HG03025 (cell line): Measurements from ENCODE around the gene SORCS3.

Source experiments
- ATAC-seq: cut with Tn5 transposase; IDR thresholded peaks from one replicate; pipeline ENCODE4 v1.9.1; 2021; ENCODE audit warnings: mild to moderate bottlenecking, moderate library complexity; ENCODE audit not compliant: unreplicated experiment, low FRiP score

The SORCS3 gene

DNA sequence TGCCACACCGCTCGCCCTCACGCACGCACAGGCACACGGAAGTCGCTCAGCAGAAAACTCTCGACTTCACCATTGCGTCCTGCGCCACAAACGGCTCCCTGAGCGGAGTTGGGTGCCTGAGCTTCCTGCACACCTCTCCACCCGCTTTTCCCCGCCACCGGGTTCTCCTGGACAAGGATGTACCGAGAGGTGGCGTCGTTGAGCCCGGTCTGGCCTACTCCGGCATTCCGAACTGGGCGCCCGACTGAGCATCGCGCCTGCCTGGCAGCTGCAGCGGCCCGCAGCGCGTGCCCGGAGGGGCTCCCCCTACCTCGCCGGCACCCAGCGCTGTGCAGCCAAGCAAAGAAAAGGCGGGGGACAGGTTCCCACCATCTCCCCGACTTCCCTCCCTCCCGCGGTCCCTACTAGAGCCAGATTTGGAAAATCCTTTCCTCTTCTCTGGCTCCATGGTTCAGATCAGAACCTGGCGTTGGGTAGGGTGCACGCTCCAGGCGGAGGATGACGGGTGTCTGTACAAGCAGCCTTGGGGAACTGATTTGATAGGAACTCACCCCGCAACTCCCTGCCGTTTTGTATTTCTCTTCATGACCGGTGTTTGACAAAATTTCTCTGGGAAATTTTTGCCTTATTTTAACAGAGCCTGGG is 1.7 kb downstream of the SORCS3 start:
- ATAC-seq = no peak

DNA sequence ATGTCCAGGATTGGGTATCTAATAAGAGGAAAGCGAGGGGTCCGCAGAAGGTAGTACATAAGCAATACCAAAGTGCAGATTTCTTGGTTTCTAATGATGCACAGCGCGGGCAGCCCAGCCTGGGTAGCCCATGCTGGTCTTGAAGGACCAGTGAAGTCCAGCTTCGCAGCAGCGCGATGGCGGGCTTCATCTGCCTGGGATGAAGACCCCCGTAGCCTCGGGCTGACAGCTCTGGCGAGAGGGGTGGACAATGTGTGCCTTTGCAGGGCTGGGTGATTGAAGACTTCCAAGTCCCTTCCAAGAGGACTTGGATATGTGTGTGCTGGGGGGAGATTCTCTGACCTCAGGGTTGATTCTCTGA is 2.2 kb downstream of the SORCS3 start:
- no peak for ATAC-seq

DNA sequence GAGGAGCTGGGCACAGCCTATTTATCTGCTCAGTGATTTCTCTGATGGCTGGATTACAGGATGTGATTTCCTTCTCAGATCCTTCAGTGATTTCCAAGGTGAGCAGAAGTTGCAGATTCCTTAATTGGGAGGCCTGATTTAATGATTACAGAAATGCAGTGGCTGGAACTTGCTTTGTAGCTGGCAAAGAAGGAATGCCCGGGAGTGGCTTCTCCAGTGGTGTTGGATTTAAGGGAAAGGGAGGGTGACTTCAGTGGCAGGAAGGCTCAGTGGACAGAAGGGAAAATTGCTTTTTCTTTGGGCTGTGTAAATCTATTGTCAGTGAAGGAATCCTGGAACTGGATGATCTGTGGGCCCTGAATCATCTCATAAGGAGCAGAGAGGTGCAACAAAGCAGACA is 5.1 kb downstream of the SORCS3 start:
- ATAC-seq = no peak

DNA sequence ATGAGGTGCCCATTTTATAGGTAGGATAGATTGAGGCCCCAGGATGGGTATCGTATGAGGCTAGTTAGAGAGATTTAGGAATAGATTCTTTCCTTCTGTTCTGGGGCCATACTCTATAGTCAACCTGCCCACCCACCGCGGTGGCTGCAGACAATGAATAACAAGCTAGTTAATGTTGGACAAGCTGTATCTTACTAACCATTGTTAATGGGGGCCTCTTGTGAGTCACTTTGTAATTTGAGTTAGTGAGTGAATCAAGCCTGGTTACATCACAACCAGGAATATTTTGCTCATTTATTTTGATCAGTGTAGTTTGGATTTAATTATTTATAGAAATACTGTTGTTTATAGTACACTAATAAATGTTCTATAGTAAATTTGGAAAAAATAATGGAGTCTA is 7.3 kb downstream of the SORCS3 start:
- ATAC-seq = no peak

DNA sequence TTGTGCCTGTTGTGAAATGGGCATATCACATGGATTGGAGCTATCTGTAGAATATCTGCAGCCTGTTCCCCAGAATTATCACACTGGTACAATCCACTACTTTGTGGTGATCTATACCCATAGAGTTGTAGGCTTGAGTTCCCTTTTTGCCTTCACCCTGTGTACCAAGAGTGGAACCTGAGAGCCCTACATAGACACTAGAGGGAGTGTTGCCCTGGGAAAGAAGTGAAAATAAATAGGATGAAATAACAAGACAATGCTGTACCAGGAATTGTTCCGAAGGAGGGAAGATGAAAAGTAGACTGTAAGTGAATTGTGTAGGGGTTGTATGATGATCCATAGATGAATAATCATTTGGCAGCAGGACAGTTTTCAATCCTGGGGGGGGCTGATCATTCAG is 9.0 kb downstream of the SORCS3 start:
- no peak for ATAC-seq

DNA sequence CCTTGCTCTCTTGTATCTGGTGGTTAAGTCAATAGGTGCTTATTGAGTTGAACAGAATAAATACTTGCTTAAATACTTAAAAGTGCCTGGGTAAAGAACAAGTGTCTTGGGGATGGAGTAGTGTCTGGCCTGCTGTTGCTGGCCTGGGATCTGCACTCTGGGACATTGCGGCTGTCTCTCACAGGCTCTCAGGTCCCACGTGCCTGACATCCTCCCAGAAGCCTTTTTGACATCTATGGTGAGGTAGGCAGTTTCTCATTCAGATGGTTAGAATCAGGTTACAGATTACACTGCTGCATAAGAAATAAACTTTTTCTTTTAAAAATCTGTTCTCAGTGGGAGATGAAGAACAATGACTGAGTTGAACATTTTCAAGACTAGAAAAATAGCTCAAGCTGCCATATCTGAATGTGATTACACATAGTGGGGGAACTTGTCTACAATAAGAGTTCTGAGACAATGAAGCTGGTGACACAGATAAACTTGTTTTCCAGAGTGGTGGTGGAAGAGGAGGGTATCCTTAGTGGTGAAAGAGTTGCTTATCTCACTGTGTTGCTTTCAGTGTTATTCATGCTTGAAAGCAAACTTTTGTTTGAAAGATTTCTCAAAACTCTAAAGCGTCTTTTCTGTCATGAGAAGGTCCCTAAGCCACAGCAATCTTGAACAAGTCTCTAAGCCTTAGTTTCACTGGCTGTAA is 9.7 kb downstream of the SORCS3 start:
- no peak for ATAC-seq

DNA sequence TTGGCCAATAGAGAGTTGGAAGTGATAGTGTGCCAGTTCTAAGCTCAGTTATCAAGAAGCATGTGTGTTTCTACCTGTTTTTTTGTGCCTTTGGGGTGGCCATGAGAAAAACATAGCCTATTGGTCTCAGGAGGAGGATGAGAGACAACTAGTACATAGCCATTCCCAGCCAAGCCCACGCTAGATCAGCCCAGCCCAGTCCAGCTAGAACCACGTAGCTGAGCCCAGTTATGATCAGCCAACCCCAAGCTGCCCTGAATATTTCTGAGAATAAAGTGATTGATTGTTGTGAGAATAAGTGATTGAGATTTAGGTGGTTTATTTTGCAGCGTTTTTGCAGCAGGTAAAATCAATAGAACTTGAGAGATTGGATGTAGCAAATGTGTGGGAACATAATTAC is 15.9 kb downstream of the SORCS3 start:
- ATAC-seq = no peak

DNA sequence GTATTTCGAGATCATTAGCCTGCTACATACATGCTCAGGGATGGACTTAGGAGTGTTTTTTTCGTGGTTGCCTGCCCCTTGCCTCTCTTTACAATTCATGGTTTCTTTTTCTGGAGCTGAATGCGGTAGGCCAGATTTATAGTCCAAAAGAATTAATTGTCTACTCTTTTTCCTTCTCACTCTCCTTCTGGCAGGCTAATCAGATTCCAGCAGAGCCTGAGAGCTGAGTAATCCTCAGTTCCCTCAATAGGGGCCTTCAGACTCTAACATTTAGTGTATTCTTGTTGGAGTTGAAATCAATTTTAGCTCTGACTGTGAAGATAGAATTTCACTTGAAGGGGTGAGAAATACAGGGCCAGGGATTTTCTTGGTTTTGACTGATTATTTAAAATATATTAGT is 16.4 kb downstream of the SORCS3 start:
- ATAC-seq = no peak

DNA sequence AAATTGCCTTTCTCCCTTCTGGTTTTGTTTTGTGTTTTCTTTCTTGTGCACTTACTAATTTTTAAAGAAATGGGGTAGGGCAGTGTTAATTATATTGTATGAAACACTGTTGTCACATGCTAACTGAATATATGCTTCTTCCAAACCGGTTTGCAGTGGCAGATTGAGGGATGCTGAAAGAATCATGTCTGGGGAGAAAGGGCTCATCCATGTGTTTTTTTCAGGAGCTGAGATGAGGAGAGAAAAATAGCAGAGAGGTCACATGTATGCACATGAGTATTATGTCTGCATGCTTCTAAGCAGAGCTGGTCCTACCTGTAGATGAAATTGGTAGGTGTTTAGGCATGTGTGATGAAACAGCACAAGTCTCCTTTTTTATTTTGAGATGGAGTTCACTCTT is 17.0 kb downstream of the SORCS3 start:
- ATAC-seq = no peak

DNA sequence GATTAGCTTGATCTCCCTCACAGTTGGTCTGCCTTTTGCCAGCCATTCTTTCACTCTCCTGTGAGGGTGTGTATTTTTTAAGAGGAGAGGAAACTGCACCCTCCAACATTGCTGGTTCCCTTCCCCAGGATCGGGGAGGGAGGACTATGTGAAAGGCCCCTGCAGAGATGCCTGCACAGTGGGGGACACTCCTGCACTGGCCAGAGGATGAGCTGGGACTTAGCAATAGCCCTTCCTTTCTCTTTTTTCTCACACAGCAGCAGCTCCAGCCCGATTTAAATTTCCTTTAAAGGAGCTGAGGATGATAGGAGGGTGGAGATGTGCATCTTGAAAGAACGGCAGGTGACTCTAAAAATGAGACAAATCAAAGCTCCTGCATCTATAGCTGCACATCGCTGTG is 18.7 kb downstream of the SORCS3 start:
- no peak for ATAC-seq

DNA sequence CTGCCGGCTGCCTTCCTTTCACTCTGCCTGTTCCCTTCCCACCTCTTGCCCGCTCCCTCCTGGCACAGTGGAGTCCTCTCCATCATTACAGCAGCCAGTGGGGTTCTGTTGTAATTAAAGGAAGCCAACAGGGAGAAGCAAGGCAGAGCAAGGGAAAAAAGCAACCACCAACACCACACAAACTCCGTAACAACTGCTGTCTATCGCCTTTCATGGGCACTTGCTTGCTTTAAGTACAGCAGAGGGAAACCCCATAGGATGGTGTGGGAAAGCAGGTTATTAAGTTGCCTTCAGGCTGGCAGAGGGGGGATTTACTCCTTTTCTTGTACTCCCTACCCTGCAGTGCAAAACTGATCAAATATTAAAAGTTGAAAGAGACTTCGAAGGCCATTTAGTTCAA is 22.0 kb downstream of the SORCS3 start:
- no peak for ATAC-seq

DNA sequence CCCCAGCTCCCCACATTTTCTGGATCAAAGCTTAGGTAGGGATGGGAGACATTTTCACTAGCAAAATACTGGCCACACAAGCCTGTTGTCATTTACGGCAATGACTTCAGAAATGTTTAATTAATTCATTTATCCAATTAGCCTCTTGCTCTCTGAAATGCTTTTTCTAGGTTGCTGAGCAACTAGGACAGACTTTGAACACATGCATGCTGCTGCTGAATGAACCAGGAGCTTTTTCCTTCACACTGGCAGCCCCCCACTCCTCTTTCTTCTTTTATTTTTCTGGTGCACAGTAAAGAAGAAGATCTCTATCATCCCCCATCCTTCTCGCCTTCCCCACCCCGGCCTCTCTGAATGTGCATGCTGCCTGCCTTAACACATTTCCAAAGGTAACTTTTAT is 22.5 kb downstream of the SORCS3 start:
- no peak for ATAC-seq

DNA sequence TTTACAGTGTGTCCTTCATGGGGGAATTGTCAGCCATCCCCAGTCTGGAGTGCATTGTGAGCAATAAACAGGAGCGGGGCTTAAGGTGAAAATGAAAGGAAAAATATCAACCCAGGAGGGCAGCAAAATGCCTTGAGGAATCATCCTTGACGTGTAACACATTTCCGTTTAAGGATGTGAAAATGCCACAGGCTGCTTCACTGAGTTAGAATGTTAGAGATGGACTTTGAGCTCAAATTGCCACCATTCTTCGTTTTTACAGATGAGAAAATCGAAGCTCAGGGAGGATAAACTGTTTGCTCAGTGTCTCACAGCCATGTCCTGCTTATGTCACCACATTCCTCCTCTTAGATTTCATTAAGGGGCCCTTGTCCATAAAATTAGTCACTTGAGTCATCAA is 23.1 kb downstream of the SORCS3 start:
- no peak for ATAC-seq

DNA sequence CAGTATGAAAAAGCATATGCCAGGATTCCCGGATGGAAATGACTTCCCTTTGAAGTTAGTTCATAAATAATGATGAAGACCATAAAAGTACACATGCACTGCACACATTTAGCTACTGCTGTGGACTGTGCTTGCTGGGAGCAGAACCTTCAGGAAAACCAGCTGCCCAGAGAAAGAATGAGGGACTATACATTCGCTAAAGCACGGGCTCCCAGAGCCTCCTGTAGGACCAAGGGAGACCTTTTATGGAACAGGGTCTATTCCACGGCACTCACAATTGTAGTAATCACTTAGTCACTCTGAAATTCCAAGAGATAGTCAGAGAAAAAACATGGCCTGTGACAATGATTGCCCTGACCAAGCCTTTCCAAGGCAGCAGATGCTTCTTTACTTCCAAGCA is 24.1 kb downstream of the SORCS3 start:
- no peak for ATAC-seq

DNA sequence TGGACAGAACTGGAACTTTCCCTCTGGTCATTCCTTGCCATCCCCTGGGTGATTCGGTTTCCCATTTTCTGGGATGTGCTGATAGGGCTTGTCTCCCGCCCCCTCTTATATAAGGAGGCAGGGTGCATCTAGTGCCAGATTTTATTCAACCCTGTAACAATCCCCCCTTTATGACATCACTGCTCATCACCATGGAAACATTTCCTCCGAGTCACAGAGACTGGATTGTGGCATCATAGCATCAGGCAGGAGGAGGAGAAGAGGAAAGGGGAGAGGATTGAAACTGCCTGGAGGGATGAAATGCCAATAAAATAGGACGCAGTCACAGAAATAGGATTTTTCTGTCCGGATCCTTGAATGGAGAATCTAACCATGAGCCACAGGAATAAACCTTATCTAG is 25.0 kb downstream of the SORCS3 start:
- ATAC-seq = no peak

DNA sequence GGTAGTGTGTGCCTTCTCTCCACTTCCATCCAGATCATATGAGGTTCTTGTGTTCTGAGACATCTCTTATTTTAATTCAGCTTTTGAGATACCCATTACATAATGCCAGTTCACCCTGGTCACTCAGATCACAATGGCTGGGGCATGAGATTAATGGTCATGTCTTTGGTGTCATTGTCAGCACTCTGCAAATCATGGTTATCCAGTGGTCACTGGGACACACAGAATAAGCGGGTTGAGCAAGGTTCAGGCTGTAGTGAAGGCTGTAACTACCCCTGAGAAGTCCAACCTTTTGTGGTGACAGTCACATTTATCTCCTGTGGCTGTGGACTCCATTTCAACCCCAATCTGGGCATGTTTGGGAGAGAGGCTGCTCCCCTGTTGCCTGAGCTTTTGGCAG is 35.8 kb downstream of the SORCS3 start:
- ATAC-seq = no peak

DNA sequence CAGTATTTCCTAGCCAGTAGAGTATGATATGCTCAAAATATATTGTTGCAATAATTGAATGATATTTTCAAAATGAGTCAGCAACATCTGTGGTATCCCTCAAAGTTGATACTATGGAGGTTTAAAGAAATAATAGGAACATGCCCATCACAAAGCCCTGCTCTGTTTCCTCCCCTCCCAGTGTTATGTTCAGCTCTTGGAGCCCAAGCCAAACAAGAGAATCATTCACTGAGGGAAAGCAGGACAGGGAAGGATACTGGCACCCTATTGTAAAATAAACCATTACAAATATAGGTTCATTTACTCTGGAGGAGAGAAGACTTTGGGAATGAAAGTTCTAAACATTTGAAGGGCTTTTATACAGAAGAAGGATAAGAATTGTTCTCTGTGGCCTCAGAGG is 37.6 kb downstream of the SORCS3 start:
- ATAC-seq = no peak

DNA sequence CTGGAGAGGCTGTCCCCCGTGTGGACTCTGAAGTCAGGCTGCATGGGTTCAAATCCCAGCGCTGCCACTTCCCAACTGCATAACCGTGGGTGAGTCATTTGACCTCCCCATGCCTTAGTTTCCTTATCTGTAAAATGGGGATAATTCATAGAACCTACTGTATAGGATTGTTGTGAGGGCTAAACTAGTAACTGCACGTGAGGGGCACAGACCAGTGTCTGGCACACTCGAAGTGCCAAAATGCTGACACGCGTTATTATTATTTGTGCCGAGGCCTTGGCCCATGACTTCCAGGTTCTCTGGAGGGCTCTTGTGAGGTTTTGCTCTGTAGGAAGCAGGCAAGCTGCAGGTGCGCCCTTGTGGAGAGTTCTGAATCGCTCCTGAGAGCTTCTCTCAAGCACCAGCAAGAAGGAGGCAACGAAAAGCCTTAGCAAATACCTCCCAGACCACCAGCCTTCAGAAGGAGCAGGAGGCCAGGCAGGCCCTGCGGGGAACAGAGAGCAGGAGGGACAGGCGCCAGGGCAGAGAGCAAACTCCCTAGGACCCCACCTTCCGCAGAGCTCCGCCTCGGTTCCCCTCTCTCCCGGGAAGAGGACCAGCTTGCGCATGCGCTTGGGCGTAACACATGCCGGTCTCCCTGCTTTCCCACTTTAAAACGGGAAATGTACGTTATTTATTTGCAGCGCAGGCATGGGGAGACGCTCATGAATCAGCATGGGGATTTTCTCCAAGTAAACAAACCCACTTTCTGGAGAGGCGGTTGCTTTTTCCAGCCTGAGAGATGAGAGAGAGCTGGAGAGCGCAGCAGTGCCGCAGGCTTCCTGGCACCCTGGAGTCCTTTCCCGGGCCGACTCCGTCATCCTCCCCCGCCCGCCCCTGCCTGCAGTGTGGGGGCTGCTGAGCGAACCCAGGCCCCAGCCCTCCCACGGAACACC is 39.6 kb downstream of the SORCS3 start:
- ATAC-seq = no peak

DNA sequence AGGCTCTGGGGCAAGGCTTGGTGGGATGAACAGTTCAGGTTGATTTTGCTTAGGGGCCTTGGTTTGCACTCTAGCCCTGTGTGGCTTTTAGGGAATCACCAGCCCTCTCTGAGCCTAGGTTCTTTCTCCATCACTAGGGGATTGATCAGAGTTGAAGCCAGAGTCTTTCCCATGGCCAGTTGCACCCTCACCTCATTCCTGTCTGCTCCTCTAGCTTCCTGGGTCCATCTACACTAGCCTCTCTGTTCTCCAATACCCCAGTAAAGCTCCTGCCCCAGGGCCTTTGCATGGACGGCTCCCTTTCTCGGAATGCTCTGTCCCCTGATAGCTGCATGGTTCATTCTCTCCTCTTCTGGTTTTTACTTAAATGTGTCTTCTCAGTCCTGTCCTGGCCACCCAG is 40.4 kb downstream of the SORCS3 start:
- no peak for ATAC-seq

DNA sequence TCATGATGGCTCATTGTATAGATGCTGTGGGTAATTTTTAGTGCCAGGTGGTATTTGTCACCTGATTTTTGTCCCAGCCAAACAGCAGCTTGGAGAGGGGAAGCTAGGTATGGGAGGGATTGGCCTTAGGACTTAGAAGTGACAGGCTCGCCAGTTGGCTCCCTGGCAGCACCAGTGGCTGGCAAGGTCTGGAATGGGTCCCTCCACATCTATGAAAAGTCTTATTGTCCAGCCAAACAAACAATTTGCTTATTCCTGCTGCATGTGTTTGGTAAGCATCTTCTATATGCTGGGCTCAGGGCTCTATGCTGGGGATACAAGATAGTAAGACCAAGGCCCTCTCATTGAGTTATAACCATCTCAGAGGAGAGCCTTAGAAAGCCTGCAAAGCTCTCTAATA is 42.5 kb downstream of the SORCS3 start:
- ATAC-seq = no peak

DNA sequence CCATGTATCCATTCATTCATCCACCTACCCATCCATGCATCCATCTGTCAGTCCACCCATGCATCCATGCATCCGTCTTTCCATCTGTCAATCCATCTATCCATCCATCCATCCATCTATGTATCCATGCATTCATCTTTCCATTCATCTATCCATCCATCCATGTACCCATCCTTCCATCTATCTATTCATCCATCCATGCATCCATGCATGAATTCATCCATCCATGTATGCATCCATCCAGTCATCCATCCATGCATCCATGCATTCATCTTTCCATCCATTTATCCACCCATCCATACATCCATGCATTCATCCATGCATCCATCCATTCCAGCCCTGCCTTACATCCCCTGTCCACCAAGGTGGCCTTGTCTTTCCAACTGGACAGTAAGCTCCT is 45.7 kb downstream of the SORCS3 start:
- no peak for ATAC-seq
